SK-N-SH treated with all-trans-retinoic acid at 6 μM for 48 hours (cell line): ENCODE results near the gene RAB31.

Experiments
- ATAC-seq: fragments of 200-7000 bp; cut with Tn5 transposase; 3 replicates; pipeline ENCODE4 v1.9.1; 2020; ENCODE audit warnings: mild to moderate bottlenecking, moderate library complexity
- ARNTL ChIP-seq: fragments of 450-650 bp; formaldehyde crosslinking; IDR thresholded peaks from 2 replicates; pipeline ENCODE4 v1.5.0; 2020; ENCODE audit warnings: low read depth, mild to moderate bottlenecking, moderate library complexity, borderline replicate concordance
- BACH2 ChIP-seq: fragments of 250-450 bp; sonication (Bioruptor Pico); IDR thresholded peaks from 2 replicates; pipeline ENCODE4 v1.9.0; 2021; ENCODE audit warnings: mild to moderate bottlenecking, borderline replicate concordance
- CSDC2 ChIP-seq: fragments of 250-450 bp; sonication (Bioruptor Pico); IDR thresholded peaks from 2 replicates; pipeline ENCODE4 v1.5.0; 2020; ENCODE audit warnings: mild to moderate bottlenecking, moderate library complexity
- ESRRG ChIP-seq: fragments of 250-450 bp; sonication (Bioruptor Pico); IDR thresholded peaks from 2 replicates; pipeline ENCODE4 v1.6.1; 2021; ENCODE audit warnings: mild to moderate bottlenecking
- GLIS3 ChIP-seq: fragments of 250-450 bp; sonication (Bioruptor Pico); IDR thresholded peaks from 2 replicates; pipeline ENCODE4 v1.5.0; 2020; ENCODE audit warnings: mild to moderate bottlenecking, moderate library complexity
- ISL1 ChIP-seq: fragments of 250-450 bp; sonication (Bioruptor Pico); IDR thresholded peaks from 2 replicates; pipeline ENCODE4 v2.1.2; 2022; ENCODE audit warnings: mild to moderate bottlenecking, moderate library complexity
- OSR1 ChIP-seq: fragments of 250-450 bp; sonication (Bioruptor Pico); IDR thresholded peaks from 2 replicates; pipeline ENCODE4 v1.8.0; 2022; ENCODE audit warnings: moderate library complexity, mild to moderate bottlenecking, inconsistent platforms
- PPARA ChIP-seq: fragments of 250-450 bp; sonication (Bioruptor Pico); IDR thresholded peaks from 2 replicates; pipeline ENCODE4 v1.5.0; 2020; ENCODE audit warnings: mild to moderate bottlenecking, borderline replicate concordance
- RARB ChIP-seq: fragments of 250-450 bp; sonication (Bioruptor Pico); IDR thresholded peaks from 2 replicates; pipeline ENCODE4 v1.8.0; 2021; ENCODE audit warnings: mild to moderate bottlenecking, moderate library complexity
- SNAI2 ChIP-seq: fragments of 250-450 bp; sonication (Bioruptor Pico); IDR thresholded peaks from 2 replicates; pipeline ENCODE4 v1.5.0; 2020; ENCODE audit warnings: mild to moderate bottlenecking, moderate library complexity
- TCF4 ChIP-seq: fragments of 250-450 bp; sonication (Bioruptor Pico); IDR thresholded peaks from 2 replicates; pipeline ENCODE4 v1.8.0; 2021; ENCODE audit warnings: mild to moderate bottlenecking, moderate library complexity, borderline replicate concordance
- TOX ChIP-seq: fragments of 250-450 bp; sonication (Bioruptor Pico); IDR thresholded peaks from 2 replicates; pipeline ENCODE4 v1.8.0; 2021; ENCODE audit warnings: mild to moderate bottlenecking, moderate library complexity, borderline replicate concordance
- ZC3H10 ChIP-seq: fragments of 250-450 bp; sonication (Bioruptor Pico); IDR thresholded peaks from 2 replicates; pipeline ENCODE4 v1.5.1; 2021; ENCODE audit warnings: mild to moderate bottlenecking, moderate library complexity
- ZFP3 ChIP-seq: fragments of 250-450 bp; sonication (Bioruptor Pico); IDR thresholded peaks from 2 replicates; pipeline ENCODE4 v1.5.0; 2020; ENCODE audit warnings: mild to moderate bottlenecking, moderate library complexity
- ZFP30 ChIP-seq: fragments of 450-650 bp; formaldehyde crosslinking; IDR thresholded peaks from 2 replicates; pipeline ENCODE4 v1.5.0; 2022; ENCODE audit warnings: mild to moderate bottlenecking, moderate library complexity
- ZNF565 ChIP-seq: fragments of 450-650 bp; formaldehyde crosslinking; conservative IDR thresholded peaks from 2 replicates; pipeline ENCODE4 v1.5.0; 2020; ENCODE audit warnings: low read depth, mild to moderate bottlenecking, moderate library complexity
- ZNF8 ChIP-seq: fragments of 450-650 bp; formaldehyde crosslinking; IDR thresholded peaks from 2 replicates; pipeline ENCODE4 v1.5.0; 2020; ENCODE audit warnings: mild to moderate bottlenecking, moderate library complexity
- TF ChIP-seq, protein P1 (sequence below): fragments of 250-450 bp; sonication (Bioruptor Pico); IDR thresholded peaks from 2 replicates; pipeline ENCODE4 v1.5.0; 2020; ENCODE audit warnings: mild to moderate bottlenecking, moderate library complexity
- TF ChIP-seq, protein P2 (sequence below): fragments of 250-450 bp; sonication (Bioruptor Pico); IDR thresholded peaks from 2 replicates; pipeline ENCODE4 v1.8.0; 2020; ENCODE audit warnings: mild to moderate bottlenecking, moderate library complexity, borderline replicate concordance
- TF ChIP-seq, protein P3 (sequence below): fragments of 250-450 bp; sonication (Bioruptor Pico); IDR thresholded peaks from 2 replicates; pipeline ENCODE4 v1.5.1; 2020; ENCODE audit warnings: low read depth, mild to moderate bottlenecking, moderate library complexity
- TF ChIP-seq, protein P4 (sequence below): fragments of 250-450 bp; sonication (Bioruptor Pico); IDR thresholded peaks from 2 replicates; pipeline ENCODE4 v1.8.0; 2021; ENCODE audit warnings: low read depth, mild to moderate bottlenecking, moderate library complexity, borderline replicate concordance

Gene RAB31

DNA sequence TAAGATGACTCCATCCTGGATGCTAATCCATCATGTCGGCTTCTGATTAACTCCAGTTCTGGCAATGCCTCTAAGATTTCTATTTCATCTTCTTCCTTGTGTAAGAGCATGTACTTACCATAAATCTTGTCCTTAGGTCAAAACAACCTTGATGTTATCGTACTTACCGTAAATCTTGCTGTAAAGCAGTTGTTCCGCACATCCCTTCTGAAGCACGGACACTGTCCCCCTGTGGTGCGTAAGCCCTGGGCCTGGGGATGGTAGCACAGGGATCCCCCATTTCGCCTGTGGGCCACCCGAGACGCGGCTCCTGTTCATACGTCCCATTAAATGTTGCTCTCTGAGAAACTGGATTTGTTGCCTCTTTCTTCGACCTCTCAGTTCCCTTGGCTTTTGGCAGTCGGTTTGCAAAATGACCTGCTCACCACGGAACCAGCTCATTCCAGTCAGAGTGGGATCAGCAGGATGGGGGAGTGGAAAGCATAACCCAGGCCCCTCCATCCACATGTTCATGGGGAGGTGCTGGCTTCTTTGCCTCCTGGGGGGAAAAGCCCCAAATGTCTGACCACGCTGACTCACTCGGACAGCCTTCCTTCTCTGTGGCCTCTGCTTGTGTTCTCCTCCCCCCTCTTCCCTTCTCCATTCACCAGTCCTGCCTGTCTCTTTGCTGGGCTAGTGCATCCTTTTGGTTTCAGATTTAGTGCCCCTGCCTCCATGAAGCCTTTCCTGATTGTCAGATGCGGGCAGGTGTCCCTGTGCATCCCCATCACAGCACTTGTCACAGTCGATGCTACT is 49.9 kb downstream of the RAB31 start:
- TF ChIP-seq, protein P1, sequence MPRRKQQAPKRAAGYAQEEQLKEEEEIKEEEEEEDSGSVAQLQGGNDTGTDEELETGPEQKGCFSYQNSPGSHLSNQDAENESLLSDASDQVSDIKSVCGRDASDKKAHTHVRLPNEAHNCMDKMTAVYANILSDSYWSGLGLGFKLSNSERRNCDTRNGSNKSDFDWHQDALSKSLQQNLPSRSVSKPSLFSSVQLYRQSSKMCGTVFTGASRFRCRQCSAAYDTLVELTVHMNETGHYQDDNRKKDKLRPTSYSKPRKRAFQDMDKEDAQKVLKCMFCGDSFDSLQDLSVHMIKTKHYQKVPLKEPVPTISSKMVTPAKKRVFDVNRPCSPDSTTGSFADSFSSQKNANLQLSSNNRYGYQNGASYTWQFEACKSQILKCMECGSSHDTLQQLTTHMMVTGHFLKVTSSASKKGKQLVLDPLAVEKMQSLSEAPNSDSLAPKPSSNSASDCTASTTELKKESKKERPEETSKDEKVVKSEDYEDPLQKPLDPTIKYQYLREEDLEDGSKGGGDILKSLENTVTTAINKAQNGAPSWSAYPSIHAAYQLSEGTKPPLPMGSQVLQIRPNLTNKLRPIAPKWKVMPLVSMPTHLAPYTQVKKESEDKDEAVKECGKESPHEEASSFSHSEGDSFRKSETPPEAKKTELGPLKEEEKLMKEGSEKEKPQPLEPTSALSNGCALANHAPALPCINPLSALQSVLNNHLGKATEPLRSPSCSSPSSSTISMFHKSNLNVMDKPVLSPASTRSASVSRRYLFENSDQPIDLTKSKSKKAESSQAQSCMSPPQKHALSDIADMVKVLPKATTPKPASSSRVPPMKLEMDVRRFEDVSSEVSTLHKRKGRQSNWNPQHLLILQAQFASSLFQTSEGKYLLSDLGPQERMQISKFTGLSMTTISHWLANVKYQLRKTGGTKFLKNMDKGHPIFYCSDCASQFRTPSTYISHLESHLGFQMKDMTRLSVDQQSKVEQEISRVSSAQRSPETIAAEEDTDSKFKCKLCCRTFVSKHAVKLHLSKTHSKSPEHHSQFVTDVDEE: no peak
- no peak for TF ChIP-seq ARNTL (CRISPR knock-in tag)
- TF ChIP-seq, protein P2, sequence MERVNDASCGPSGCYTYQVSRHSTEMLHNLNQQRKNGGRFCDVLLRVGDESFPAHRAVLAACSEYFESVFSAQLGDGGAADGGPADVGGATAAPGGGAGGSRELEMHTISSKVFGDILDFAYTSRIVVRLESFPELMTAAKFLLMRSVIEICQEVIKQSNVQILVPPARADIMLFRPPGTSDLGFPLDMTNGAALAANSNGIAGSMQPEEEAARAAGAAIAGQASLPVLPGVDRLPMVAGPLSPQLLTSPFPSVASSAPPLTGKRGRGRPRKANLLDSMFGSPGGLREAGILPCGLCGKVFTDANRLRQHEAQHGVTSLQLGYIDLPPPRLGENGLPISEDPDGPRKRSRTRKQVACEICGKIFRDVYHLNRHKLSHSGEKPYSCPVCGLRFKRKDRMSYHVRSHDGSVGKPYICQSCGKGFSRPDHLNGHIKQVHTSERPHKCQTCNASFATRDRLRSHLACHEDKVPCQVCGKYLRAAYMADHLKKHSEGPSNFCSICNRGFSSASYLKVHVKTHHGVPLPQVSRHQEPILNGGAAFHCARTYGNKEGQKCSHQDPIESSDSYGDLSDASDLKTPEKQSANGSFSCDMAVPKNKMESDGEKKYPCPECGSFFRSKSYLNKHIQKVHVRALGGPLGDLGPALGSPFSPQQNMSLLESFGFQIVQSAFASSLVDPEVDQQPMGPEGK (CRISPR knock-in tag): peak; percentile 32; the same call in 1 of the 2 replicates

DNA sequence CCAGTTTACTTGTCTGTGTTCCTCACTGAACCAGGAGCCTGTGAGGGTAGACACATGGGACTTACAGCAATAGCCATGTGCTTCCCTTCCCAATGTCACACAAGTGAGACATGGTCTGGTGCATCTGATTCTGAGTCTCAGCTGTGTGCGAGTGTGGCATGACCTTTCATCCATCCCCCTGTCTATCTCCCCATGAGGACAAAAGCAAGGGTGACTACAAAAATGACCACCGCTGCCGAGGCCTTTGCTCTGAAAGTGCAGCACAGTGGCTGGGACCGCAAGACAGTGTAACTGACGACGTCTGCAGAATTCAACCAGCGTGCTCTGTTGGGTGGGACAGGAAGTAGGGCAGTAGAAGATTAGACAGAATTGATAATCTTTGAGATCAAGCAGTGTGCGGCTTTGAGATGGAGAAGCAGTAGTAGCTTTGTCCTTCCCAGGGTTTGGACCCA is 50.5 kb downstream of the RAB31 start:
- ATAC-seq: no peak
- no peak for TF ChIP-seq ZC3H10 (CRISPR knock-in tag)
- TF ChIP-seq ZNF565: no peak
- TF ChIP-seq, protein P3, sequence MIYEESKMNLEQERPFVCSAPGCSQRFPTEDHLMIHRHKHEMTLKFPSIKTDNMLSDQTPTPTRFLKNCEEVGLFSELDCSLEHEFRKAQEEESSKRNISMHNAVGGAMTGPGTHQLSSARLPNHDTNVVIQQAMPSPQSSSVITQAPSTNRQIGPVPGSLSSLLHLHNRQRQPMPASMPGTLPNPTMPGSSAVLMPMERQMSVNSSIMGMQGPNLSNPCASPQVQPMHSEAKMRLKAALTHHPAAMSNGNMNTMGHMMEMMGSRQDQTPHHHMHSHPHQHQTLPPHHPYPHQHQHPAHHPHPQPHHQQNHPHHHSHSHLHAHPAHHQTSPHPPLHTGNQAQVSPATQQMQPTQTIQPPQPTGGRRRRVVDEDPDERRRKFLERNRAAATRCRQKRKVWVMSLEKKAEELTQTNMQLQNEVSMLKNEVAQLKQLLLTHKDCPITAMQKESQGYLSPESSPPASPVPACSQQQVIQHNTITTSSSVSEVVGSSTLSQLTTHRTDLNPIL (CRISPR knock-in tag): no peak
- no peak for TF ChIP-seq CSDC2 (CRISPR knock-in tag)
- no peak for TF ChIP-seq TCF4 (CRISPR knock-in tag)
- TF ChIP-seq, protein P4, sequence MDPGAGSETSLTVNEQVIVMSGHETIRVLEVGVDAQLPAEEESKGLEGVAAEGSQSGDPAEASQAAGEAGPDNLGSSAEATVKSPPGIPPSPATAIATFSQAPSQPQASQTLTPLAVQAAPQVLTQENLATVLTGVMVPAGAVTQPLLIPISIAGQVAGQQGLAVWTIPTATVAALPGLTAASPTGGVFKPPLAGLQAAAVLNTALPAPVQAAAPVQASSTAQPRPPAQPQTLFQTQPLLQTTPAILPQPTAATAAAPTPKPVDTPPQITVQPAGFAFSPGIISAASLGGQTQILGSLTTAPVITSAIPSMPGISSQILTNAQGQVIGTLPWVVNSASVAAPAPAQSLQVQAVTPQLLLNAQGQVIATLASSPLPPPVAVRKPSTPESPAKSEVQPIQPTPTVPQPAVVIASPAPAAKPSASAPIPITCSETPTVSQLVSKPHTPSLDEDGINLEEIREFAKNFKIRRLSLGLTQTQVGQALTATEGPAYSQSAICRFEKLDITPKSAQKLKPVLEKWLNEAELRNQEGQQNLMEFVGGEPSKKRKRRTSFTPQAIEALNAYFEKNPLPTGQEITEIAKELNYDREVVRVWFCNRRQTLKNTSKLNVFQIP (CRISPR knock-in tag): no peak
- TF ChIP-seq, protein P2 (CRISPR knock-in tag): no peak
- TF ChIP-seq ZFP3 (CRISPR knock-in tag): no peak
- no peak for TF ChIP-seq SNAI2 (CRISPR knock-in tag)
- no peak for TF ChIP-seq ESRRG
- no peak for TF ChIP-seq ZNF8 (CRISPR knock-in tag)

More for the DNA sequence above, 49.9 kb downstream of the RAB31 start:
- peak; percentile 69 for ATAC-seq

DNA sequence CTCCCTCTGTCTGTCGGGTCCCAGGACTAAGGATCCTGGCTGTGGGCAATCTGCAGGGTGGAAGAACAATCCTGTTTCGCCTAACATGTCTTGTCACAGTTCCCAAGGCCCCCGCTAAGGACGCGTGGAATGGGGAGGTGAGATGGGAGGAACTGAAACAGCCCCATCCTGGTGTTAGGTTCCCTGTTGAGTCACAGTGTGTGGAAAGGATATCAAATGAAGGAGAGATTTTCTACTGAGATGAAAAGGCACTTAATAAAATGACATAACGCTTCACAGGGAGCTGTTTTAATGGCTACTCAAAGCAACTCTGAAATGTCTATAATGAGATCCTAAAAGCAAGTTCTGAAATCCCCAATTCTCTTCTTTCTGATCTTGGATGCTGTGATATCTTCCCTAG is 52.5 kb downstream of the RAB31 start:
- no peak for ATAC-seq
- TF ChIP-seq RARB (no peak), ZNF565 (no peak), CSDC2 (CRISPR knock-in tag) (no peak), OSR1 (no peak), PPARA (CRISPR knock-in tag) (no peak), SNAI2 (CRISPR knock-in tag) (no peak), GLIS3 (CRISPR knock-in tag) (no peak), TCF4 (CRISPR knock-in tag) (no peak), BACH2 (no peak), ZFP30 (CRISPR knock-in tag) (no peak), TOX (no peak), ISL1 (CRISPR knock-in tag) (no peak)
- TF ChIP-seq, protein P4 (CRISPR knock-in tag): no peak
- TF ChIP-seq, protein P1: no peak
- TF ChIP-seq, protein P3 (CRISPR knock-in tag): no peak
